Suppressor macrophage treated with lipopolysaccharide for 1 hour (primary cell): ENCODE results near the gene ZFYVE28.

Experiments
- DNase-seq, 3 donors: peaks; one replicate each; pipeline ENCODE4 v3.0.0-alpha.2; 2020 to 2022

ZFYVE28 gene

DNA sequence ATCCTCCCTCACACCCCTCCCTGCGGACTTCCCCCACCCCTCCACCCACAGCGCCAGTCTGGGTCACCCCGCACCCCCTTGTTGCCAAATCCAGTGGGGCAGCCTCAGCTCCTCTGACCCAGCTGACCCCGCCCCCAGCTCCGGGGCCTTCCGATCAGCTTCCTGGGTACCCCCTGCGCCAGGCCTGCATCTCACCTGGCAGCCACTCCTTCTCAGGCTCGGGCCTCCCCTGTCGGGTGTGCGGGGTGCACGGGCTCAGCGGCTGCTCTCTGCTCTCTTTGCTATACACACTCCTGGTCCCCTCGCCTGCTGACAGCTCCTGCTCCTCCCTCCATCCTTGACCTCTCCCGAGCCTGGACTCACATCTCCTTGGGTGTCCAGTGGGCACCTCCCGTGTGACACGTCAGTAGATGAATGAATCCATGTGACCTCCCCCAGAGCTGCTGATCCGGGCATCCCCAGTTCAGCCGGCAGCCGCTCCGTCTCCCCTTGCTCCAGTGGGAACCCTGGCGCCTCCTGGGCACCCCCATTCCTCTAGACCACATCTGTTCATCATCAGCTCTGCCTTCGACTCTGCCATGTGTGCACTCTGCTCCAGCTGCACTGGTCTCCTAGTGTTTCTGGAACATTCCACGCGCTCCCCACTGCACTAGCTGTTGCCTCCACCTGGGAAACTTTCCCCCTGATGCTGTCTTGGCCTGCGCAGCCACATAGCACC, 10.2 kb upstream of the ZFYVE28 start:
- DNase-seq = peak in 2 of 3 donors; percentile 15 to 48

DNA sequence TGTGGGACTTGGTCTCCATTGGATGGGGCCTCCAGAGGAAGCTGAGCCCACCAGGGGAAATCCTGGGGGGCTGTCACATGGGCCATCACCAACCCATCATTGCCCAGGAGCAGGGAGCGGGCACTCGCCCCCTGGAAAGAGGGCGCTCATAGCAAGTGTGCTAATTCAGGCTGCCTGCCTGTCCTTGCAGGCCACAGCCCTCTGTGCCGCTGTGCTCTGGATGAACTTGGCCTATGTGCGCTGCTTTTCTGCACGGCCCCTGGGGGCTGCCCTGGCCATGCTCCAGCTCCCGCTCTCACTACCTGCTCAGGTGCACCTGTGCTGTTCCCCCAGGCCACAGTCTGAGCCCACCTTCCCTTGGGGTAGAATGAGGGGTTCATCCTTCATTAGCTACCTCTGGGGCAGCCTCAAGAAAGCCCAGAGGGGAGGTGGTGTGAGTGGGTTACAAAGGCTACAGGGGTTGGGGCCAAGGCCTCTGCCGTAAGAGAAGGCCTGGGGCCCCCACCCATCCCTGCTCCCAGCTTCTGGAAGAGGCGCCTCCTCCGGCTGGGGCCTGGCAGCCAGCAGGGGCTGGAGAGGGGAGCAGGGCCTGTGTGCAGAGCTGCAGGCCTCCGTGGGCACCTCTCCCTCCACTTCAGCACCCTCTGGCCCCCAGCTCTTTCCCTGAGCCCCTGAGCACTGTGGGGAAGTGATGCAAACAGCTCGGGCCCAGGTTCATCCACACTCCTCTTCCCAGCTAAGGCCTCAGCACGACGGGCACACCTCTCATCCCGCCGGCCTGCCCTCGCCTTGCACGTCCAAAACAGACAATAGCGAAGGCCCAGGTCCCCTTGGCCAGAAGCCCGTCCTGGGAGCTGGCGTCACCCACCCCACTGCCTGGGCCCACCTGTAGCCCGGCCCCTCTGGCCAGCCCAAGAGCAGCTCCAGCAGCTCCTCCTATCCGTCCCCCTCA, 9.2 kb upstream of the ZFYVE28 start:
- DNase-seq = no peak

- DNase-seq = no peak
These were observed 8.3 kb upstream of the ZFYVE28 start for GRCh38 chr4:2426711-2427275.

DNA sequence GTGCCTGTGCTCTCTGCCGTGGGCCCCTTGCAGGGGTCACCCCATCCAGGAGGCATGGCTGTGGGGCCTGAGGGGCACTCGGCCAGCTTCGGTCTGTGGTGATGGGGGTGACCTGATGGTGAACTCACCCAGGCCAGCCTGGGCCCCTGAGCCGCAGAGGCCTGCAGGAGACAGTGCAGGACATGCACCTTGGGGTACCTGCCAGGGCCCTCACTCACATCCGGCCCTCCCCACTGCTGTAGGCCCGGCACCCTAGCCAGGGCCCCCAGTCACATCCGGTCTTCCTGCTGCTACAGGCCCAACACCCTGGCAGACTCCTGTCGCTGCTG, 7.6 kb upstream of the ZFYVE28 start:
- DNase-seq = no peak

DNA sequence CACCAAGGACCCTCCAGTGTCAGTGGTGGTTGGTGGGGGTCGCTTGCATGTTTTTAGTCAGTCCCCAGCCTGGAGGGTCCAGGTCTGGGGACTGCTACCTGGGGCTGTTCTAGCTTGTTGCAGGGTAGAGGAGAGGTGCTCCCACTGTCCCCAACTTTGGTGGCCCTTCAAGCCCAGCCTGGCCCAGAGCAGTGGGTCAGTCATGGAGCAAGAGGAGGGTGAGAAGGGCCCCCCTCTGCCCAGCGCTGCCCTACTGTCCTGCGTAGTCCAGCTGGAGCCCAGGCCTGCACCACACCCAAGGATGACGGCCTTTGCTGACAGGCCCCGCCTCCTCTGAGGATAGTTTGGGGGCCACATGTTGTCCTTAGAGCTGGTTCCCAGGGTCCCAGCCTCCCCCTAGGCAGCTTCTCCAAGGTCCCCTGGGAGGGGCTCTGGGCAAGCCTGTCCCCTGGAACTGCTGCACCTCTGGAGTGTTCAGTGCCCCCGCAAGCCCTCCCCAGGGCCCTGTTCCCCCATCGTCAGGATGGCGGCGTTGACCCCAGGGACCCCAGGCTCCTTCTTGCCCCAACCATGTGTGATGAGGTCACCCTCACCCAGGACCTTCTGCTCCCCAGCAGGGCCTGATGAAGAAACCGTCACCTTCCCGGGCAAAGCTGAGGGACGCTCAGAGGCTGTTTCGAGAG, 7.1 kb upstream of the ZFYVE28 start:
- no peak for DNase-seq

DNA sequence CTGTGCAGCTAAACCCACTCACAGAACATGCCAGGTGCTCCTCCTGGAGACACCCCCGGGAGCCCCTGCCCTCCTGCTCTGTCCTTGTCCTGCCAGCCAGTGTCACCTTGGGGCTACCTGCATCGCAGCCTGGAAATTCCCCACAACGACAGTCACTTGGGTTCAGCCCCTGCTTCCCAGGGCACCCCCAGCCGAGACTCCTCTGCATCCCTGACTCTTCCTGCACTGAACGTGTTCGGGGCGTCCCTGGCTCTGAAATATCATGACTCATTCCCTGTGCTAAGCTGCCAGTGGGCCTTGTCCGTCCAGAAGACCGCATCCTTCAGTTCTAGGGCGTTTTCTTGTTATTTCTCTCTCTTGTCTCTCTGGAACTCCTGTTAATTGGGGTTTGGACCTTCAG, 6.1 kb upstream of the ZFYVE28 start:
- DNase-seq = no peak

GRCh38 chr4:2423695-2424094, 5.2 kb upstream of the ZFYVE28 start:
- DNase-seq = no peak

- DNase-seq = no peak
These were observed 4.6 kb upstream of the ZFYVE28 start for GRCh38 chr4:2423066-2423465.

DNA sequence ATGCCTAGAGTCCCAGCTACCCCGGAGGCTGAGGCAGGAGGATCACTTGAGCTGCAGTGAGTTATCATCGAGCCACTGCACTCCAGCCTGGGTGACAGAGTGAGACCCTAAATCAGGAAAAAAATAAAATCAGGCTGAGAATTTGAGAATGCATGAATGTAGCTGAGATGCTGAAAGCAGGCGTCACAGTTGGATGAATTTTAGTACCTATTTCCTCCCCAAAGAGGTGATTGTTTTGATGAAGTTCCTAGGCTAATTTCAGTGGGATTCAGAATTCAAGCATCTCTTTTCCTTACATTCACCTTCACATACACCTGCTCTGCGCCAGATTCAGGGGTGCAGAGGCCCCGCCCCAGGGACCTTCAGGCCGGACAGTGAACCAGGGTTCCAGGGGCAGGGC, 3.5 kb upstream of the ZFYVE28 start:
- no peak for DNase-seq

- DNase-seq = peak; percentile 76 to 80 (median 77)
These were observed 1.4 kb upstream of the ZFYVE28 start for GRCh38 chr4:2419814-2420213.

DNA sequence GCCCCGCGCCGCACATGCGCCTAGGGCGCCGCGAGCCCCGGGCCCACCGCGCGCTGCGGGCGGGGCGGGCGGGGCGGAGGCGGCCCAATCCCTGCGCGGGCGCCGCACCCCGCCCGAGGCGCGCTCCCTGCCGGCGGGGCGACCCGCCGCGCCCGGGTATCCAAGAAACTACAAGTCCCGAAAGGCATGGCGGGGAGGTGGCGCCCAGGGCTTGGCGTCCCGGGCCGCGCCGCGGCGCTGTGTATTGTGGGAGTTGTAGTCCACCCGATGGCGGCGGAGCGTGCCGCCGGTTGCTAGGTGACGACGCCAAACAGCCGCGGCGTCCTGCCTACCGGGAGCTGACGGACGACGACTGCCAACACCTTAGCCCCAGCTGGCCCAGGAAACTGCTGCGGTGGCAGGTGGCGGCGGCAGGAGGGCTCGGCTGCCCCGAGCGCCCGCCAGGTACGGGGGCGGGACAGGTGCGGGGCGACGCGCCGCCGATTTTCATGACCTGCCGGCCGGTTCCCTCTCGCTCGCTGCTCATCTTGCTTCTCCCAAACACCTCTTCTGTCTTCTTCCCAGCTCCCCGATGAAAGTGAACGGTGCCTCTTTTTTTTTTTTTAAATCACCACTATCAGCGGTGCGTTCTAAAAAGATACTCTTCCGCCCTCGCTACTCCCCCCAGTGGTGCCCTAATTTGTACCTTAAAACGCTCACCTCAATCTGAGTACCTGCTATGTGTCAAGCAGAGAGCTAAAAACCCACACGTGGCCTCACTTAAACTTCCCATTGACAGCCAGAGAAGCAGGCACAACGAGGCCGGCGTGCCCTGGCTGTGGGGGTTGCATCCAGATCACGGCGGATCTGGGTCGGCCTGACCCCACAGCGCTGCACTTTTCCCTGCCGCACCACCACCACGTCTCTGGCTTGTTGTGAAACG, 466 bp upstream of the ZFYVE28 start, which contains the start of gene CFAP99:
Gene CFAP99, plus strand, starts transcription at position 306 of the 922 bp plus-strand sequence.
- peak; percentile 98 to 99 (median 99) for DNase-seq

DNA sequence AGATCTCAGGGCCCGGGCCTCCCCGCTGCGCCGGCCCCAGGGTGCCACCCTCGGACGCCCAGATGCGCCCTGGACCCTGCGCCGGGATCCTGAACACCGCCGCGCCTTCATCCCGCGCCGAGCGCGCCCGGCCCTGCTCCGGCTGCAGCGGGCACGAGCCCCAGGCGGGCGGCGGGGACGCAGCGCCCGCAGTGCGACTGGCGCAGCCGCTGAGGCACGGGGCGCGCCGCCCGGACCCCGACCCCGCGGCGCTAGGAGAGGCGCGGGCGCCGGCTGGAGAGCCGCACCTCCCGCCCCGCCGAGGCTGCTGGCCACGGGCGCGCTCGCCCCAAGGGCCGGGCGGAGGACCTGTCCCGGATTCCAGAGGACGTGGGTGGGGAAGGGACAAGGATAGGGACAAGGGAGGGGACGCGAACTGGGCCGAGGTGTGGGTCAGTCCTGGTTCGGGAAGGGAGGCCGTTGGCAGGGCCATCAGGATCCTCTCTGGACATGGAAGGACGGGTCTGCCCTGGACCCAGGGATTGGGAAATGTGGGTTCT, 1.1 kb downstream of the ZFYVE28 start:
- peak in 2 of 3 donors; percentile 31 to 62 for DNase-seq

DNA sequence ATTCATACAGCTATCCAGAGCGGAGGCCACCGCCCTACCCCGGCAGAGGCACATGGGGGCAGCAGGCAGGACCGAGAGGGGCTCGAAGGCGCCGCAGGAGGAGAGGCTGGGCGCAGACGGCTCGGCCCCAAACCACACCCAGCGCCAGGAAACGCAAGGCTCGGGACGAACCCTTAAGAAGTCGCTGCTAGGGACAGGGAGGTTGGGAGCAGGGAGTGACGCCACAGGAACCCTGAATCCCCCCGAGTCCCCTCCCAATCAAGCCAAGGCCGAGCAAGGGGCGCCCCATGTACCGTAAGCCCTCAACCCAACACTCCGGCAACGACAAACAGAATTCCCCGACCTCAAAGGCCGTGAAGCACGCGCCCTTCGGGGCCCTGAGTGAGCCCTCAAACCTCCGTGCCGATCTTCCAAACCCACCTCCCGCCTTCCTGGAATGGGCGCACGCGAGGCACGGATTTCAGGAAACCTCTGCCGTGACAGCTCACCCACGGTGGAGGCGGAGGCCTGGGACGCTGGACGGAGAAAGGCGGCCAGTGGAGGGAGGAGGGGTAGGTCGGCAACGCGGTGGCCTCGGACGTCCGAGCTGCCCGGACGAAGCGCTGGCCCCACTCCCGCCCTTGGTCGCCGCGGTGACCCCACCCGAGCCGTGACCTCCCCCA, 1.8 kb downstream of the ZFYVE28 start:
- DNase-seq = peak; percentile 53 to 73 (median 70)

GRCh38 chr4:2415881-2416563, 2.4 kb downstream of the ZFYVE28 start:
- DNase-seq = peak in 1 of 3 donors; percentile 37

DNA sequence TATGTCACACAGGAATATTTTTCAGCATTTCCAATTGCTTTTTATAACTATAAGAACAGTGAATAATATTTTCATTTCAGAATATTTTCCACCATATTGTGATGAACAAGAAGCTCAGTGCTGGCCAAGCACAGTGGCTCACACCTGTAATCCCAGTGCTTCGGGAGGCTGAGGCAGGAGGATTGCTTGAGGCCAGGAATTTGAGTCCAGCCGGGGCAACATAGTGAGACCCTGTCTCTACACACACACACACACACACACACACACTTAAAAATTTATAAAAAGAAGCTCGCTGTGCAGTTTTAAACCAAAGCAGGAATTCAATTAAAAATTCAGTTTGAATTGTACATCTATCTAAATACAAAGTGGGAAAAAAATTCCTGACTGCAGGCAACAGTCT, 3.2 kb downstream of the ZFYVE28 start:
- DNase-seq = no peak

DNA sequence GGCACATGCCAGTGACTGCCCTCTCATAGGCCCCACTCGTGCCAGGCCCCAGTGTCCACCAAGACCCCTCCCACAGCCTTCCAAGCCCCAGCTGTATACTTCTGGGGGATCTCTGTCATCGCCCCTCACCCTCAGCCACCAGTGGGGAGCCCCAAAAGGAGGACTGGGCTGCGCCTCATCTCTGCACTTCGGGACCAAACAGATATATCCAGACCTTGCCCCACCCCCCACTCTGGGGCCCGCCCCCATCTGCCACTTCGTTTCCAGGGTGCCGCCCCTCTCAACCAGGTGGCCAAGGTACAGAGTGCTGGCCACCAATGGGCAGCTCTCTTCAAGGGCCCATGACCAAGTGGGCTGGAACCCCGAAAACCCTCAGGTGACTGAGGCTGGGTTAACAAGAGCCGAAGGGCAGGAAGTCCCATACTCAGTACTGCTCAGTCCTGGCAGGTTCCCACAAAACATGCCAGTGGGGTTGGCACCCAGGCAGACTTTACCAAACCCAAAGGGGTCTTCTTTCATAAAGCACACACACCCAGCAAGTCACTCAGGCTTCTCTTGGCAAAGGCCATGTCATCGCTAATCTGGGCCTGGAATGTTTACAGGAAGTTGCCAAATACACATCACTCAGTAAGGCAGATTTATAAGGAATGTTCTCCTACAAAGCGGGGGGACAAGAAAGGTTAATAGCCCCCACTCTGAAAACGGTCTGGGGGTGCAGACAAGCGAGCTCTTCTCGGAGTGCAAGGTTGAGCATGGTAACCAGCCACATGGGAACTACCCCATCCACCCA, 4.4 kb downstream of the ZFYVE28 start:
- DNase-seq = peak; percentile 52 to 72 (median 62)

- DNase-seq = peak; percentile 89 to 96 (median 94)
These were observed 5.3 kb downstream of the ZFYVE28 start for GRCh38 chr4:2412885-2413716.

DNA sequence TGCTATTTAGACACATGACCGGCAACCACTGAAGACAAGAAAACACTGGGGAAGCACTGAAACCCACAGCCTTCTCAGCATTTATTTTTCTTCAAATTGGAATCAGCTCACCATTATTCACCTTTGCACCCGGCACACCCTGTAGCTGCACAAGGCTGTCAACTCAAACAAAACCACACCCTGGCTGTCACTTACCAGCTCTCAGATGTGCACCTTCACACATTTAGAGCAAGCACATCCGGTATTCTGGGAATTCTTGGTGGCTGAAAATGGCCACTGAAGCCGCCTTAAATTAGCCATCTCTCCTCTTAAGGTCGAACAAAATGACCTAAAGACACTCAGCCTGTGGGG, 5.9 kb downstream of the ZFYVE28 start:
- DNase-seq = no peak
